Fibroblast of lung (primary cell): Measurements from ENCODE around the gene ABCC8.

Source experiments
- EZH2 ChIP-seq: IDR thresholded peaks from 2 replicates; pipeline ENCODE4 v1.5.1; 2012; ENCODE audit warnings: low read length, control low read depth, mild to moderate bottlenecking; ENCODE audit errors: missing control alignments
- TF ChIP-seq, protein P1 (sequence below), 2 donors: IDR thresholded peaks in 1 of 2; conservative IDR thresholded peaks in 1 of 2; 1 replicate in 1 of 2; 2 replicates in 1 of 2; pipeline ENCODE4 v1.5.1; 2011 to 2012; ENCODE audit warnings: low read length in 2 of 2, control low read depth in 1 of 2, inconsistent platforms in 1 of 2, low read depth in 1 of 2, mild to moderate bottlenecking in 1 of 2

DNA sequence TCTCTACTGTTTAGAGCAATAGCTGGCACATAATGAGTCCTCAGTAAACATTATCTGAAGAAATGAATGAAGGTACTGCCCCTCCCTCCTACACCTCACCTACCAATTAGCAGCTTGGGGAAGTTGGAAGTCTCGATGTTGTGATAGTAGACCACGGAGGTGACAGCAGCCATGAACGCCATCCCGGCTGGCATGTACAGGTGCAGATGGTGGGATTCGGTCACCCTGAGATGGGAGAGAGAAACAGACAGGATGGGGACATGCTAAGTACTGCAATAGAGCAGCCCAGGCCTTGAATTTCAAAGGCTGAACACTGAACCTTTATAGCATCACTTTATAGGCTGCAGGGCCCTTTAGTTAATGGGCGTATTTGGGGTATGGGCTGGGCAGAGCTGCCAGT is 6.6 kb downstream of the ABCC8 start:
- TF ChIP-seq, protein P1, sequence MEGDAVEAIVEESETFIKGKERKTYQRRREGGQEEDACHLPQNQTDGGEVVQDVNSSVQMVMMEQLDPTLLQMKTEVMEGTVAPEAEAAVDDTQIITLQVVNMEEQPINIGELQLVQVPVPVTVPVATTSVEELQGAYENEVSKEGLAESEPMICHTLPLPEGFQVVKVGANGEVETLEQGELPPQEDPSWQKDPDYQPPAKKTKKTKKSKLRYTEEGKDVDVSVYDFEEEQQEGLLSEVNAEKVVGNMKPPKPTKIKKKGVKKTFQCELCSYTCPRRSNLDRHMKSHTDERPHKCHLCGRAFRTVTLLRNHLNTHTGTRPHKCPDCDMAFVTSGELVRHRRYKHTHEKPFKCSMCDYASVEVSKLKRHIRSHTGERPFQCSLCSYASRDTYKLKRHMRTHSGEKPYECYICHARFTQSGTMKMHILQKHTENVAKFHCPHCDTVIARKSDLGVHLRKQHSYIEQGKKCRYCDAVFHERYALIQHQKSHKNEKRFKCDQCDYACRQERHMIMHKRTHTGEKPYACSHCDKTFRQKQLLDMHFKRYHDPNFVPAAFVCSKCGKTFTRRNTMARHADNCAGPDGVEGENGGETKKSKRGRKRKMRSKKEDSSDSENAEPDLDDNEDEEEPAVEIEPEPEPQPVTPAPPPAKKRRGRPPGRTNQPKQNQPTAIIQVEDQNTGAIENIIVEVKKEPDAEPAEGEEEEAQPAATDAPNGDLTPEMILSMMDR (conservative IDR thresholded peaks at IDR 0.05 in 1 of 2, IDR thresholded peaks at IDR 0.05 in 1 of 2; ENCODE audit: low read depth in 1 of 2, low read length in 2 of 2): no peak
- TF ChIP-seq EZH2: no peak
